ENCODE results near the gene SPTY2D1.
"Not testable (repeated sequence)": the region's sequence is repeated elsewhere in the genome, so short reads cannot be mapped to it uniquely, and the experiment has no call there.

Gene SPTY2D1

DNA sequence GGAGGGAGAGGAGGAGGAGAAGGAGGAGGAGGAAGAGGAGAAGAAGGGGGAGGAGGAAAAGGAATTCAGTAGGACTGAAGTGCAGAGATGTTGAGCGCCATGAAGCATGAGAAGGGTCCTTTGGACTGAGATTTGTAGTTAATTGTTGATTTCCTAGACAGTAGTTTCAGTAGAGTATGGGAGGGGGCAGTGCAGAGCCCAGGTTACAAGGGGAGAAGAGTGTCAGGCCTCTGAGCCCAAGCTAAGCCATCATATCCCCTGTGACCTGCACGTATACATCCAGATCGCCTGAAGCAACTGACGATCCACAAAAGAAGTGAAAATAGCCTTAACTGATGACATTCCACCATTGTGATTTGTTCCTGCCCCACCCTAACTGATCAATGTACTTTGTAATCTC is 8.9 kb upstream of the SPTY2D1 start:
- H3K36me3 Mint-ChIP-seq; H3K9me3 Mint-ChIP-seq (ENCODE audit: low read depth); H3K4me3 Mint-ChIP-seq; H3K27me3 Mint-ChIP-seq; H3K27ac Mint-ChIP-seq; H3K4me1 Mint-ChIP-seq (ENCODE audit: low read depth): not testable (repeated sequence)

GRCh38 chr11:18641677-18642076 is 7.5 kb upstream of the SPTY2D1 start:
- Mint-ChIP-seq H3K27me3 (peaks cover 2% of the 10 kb centered on the region), H3K27ac (no peak overlapping the region), H3K9me3 (ENCODE audit: low read depth) (no peaks in the 10 kb centered on the region), H3K4me1 (ENCODE audit: low read depth) (no peaks in the 10 kb centered on the region), H3K36me3 (no peaks in the 10 kb centered on the region), H3K4me3 (no peak overlapping the region)

DNA sequence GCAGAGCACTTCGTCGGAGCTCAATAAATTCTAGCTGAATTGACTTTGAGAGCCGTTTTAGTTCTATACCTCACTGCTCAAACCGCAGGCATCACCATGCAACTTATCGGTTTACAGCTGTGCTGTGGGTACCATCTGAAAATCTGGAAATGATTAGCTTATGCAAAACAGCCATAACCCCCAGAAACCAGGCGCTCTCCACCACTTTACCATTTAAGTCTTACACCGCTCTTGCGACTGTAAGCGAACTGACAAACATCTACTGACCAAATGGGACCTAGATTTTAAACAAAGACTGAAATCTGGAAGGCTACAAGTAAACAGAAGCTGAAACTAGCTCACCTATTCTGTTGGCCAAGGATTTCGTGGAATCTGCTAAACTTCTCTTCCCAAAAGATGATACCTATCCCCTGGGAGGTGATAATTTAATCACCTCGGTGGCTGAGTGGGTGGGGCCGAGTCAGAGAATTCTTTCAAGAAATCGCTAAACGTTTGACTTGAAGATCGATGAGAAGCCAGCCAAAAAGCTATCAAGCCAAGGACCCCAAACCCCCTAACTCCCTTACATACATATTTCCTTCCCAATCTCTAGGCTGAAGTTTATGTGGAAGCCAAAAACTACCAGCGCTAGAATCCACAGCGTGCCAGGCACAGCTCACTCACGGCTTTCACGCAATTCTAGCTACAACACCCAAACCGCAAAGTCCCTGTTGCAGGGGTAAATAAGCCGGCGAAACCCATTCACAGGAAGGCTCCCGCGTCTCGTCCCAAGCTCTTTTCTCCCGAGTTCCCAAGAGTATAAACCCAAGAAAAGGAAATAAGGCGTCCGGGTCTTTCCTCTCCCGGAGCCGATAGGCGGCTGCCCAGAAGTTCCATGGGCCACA is 644 bp downstream of the SPTY2D1 start:
- H3K27me3 Mint-ChIP-seq, result no peaks in the 10 kb centered on the region

DNA sequence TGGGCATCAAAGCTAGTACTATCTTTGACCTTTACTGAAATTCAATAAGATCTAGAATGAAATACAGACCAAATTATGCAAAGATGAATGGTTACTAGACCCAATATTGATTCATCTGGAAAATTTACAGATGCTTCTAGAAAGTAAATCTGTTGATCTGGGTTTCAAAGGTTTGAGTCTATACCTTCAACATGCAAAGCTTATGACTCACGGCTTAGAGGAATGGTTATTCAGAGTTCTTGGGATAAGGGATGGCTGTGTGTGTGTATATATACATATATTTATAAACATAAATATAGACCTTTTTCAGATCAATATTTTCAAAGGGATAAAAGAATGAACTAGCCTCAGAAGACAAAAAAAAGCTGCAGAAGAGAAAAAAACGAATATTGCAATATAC is 1.3 kb downstream of the SPTY2D1 start:
- peak overlapping the region; percentile 98 for H3K4me3 Mint-ChIP-seq
- no peaks in the 10 kb centered on the region for H3K27me3 Mint-ChIP-seq
- H3K36me3 Mint-ChIP-seq, result no peaks in the 10 kb centered on the region
- H3K9me3 Mint-ChIP-seq (ENCODE audit: low read depth), result no peaks in the 10 kb centered on the region
- peaks cover 46% of the 10 kb centered on the region for H3K4me1 Mint-ChIP-seq (ENCODE audit: low read depth)
- H3K27ac Mint-ChIP-seq, result peak overlapping the region; percentile 100

More for the DNA sequence above, 644 bp downstream of the SPTY2D1 start:
- Mint-ChIP-seq H3K36me3 (no peaks in the 10 kb centered on the region), H3K4me3 (peak overlapping the region; percentile 98), H3K27ac (peak overlapping the region; percentile 100), H3K4me1 (ENCODE audit: low read depth) (peaks cover 40% of the 10 kb centered on the region), H3K9me3 (ENCODE audit: low read depth) (no peaks in the 10 kb centered on the region)

- Mint-ChIP-seq H3K27me3 (no peaks in the 10 kb centered on the region), H3K9me3 (ENCODE audit: low read depth) (peaks cover 4% of the 10 kb centered on the region), H3K27ac (no peak overlapping the region), H3K4me3 (no peak overlapping the region), H3K36me3 (peaks cover 11% of the 10 kb centered on the region), H3K4me1 (ENCODE audit: low read depth) (peaks cover 43% of the 10 kb centered on the region)
Measured at GRCh38 chr11:18624161-18624560, 10.0 kb downstream of the SPTY2D1 start.

DNA sequence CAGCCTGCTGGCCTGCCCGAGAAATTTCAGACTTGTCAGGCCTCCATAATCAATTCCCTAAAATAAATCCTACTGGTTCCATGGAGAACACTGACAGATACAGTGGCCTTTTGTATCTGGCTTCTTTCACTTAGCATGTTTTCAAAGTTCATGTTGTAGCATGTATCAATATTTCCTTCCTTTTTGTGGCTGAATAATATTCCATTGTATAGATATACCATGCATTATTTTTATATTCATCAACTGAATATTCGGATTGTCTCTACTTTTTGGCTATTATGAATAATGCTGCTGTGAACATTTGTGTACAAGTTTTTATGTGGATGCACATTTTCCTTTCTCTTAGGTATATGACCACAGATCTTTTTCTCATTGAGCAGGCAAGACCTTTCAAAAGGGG is 10.4 kb downstream of the SPTY2D1 start:
- H3K9me3 Mint-ChIP-seq (ENCODE audit: low read depth), result peaks cover 4% of the 10 kb centered on the region
- H3K36me3 Mint-ChIP-seq, result peaks cover 11% of the 10 kb centered on the region
- H3K27ac Mint-ChIP-seq, result no peak overlapping the region
- no peak overlapping the region for H3K4me3 Mint-ChIP-seq
- peaks cover 43% of the 10 kb centered on the region for H3K4me1 Mint-ChIP-seq (ENCODE audit: low read depth)
- no peaks in the 10 kb centered on the region for H3K27me3 Mint-ChIP-seq

DNA sequence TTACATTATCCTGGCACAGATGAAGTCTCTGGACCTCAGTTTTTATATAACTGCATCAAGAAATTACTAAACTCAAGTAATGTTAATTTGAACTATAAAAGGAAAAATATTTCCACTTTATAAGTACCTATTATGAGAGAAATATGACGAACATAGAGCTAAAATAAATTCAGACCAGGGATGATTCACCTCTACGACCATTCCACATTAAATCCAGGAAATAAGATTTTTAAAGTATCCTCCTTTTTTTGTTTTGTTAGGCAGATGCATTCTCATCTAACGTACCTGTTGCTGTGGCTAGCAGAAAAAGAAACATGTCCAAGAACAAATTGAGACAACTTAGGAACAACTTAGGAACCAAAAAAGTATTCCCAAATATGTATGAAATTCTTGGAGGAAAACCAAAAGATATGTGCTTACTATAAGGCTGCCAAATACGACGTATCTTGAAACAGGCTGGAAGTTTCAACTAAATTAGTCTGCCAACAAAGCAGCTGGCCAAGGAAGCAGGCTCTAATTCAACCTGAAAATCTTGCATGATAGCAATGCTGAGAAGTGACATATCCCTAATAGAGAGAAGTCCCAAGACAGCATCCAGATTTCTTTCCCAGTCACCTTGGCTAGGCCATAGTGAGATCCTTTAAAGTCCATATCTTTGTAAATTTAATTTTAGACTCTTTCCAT is 15.7 kb downstream of the SPTY2D1 start:
- peaks cover 12% of the 10 kb centered on the region for H3K36me3 Mint-ChIP-seq
- H3K27me3 Mint-ChIP-seq, result no peaks in the 10 kb centered on the region
- peaks cover 60% of the 10 kb centered on the region for H3K4me1 Mint-ChIP-seq (ENCODE audit: low read depth)
- H3K27ac Mint-ChIP-seq, result peak overlapping the region; percentile 55
- H3K9me3 Mint-ChIP-seq (ENCODE audit: low read depth), result no peaks in the 10 kb centered on the region
- H3K4me3 Mint-ChIP-seq, result peak overlapping the region; percentile 67

DNA sequence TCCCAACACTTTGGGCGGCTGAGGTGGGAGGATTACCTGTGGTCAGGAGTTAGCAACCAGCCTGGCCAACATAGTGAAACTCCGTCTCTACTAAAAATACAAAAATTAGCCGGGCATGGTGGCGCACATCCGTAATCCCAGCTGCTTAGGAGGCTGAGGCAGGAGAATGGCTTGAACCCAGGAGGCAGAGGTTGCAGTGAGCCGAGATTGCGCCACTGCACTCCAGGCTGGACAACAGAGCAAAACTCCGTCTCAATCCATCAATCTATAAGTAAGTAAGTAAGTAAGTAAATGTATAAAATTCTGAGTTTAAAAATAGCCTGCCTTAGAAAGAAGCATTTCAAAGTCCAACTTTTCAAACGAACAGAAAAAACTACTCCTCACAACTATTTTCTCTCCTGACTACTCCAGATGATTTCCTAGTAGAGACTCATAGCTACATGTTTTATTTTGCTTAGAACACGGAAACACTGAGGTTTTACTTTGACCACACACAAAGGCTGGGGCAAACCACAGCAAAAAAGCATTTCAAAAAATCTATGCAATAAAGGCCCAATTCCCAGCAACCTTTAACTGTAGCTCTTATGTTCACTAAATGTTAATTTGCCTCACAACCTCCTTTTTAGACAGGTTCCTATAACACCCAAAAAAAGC is 16.3 kb downstream of the SPTY2D1 start:
- Mint-ChIP-seq H3K27me3 (no peaks in the 10 kb centered on the region), H3K4me1 (ENCODE audit: low read depth) (peaks cover 56% of the 10 kb centered on the region), H3K9me3 (ENCODE audit: low read depth) (no peaks in the 10 kb centered on the region), H3K27ac (peak overlapping the region; percentile 55), H3K36me3 (peaks cover 11% of the 10 kb centered on the region), H3K4me3 (peak overlapping the region; percentile 67)

DNA sequence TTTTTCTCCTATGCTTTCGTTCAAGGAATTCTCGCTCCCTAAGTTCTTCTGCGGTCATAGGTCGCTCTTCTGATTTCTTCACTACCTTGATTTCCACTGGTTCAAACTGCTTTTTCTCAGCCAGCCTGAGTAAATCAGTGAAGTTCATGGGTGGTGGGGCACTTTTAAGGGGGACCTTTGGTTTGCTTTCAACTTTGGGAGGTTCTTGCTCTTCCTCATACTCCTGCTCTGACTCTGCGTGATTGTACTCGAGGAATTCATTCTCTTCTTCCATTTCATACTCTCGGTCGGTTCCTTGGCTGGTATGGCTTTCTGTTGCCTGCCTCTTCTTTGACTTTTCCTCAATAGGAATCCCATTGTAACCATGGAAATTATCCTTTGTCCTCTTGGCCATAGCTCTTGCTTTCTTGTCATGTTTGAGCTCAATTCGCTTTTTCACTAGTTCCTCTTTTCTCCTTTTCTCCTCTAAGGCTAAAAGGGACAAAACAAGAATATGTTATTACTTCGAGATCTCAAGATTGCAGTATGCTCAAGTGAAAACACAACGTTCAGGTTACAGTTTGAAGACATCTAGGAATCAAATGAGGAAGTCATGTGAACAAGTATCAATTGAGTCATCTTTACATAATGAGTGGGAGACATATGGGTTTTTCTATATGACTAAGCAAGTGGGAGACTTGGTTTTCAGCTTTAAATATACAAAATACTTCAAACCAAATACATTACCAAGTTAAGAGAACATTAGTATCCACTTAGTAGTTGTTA is 18.3 kb downstream of the SPTY2D1 start:
- peak overlapping the region; percentile 77 for H3K27ac Mint-ChIP-seq
- peaks cover 11% of the 10 kb centered on the region for H3K36me3 Mint-ChIP-seq
- H3K27me3 Mint-ChIP-seq, result no peaks in the 10 kb centered on the region
- no peaks in the 10 kb centered on the region for H3K9me3 Mint-ChIP-seq (ENCODE audit: low read depth)
- H3K4me1 Mint-ChIP-seq (ENCODE audit: low read depth), result peaks cover 49% of the 10 kb centered on the region
- peak overlapping the region; percentile 53 for H3K4me3 Mint-ChIP-seq

GRCh38 chr11:18614667-18615066 is 19.5 kb downstream of the SPTY2D1 start:
- H3K27me3 Mint-ChIP-seq, result no peaks in the 10 kb centered on the region
- H3K9me3 Mint-ChIP-seq (ENCODE audit: low read depth), result no peaks in the 10 kb centered on the region
- no peak overlapping the region for H3K27ac Mint-ChIP-seq
- H3K4me3 Mint-ChIP-seq, result no peak overlapping the region
- peaks cover 11% of the 10 kb centered on the region for H3K36me3 Mint-ChIP-seq
- H3K4me1 Mint-ChIP-seq (ENCODE audit: low read depth), result peaks cover 42% of the 10 kb centered on the region

GRCh38 chr11:18612394-18612793 is 21.7 kb downstream of the SPTY2D1 start:
- peaks cover 23% of the 10 kb centered on the region for H3K4me1 Mint-ChIP-seq (ENCODE audit: low read depth)
- no peak overlapping the region for H3K27ac Mint-ChIP-seq
- H3K9me3 Mint-ChIP-seq (ENCODE audit: low read depth), result no peaks in the 10 kb centered on the region
- no peaks in the 10 kb centered on the region for H3K27me3 Mint-ChIP-seq
- peaks cover 13% of the 10 kb centered on the region for H3K36me3 Mint-ChIP-seq
- no peak overlapping the region for H3K4me3 Mint-ChIP-seq

GRCh38 chr11:18611196-18611595 is 22.9 kb downstream of the SPTY2D1 start:
- Mint-ChIP-seq H3K9me3 (ENCODE audit: low read depth) (no peaks in the 10 kb centered on the region), H3K4me3 (no peak overlapping the region), H3K36me3 (peaks cover 15% of the 10 kb centered on the region), H3K27ac (no peak overlapping the region), H3K4me1 (ENCODE audit: low read depth) (peaks cover 13% of the 10 kb centered on the region), H3K27me3 (no peaks in the 10 kb centered on the region)

GRCh38 chr11:18608376-18608775 is 25.8 kb downstream of the SPTY2D1 start:
- H3K4me1 Mint-ChIP-seq (ENCODE audit: low read depth), result no peaks in the 10 kb centered on the region
- H3K27me3 Mint-ChIP-seq, result no peaks in the 10 kb centered on the region
- H3K4me3 Mint-ChIP-seq, result no peak overlapping the region
- no peak overlapping the region for H3K27ac Mint-ChIP-seq
- H3K9me3 Mint-ChIP-seq (ENCODE audit: low read depth), result no peaks in the 10 kb centered on the region
- H3K36me3 Mint-ChIP-seq, result peaks cover 9% of the 10 kb centered on the region

- Mint-ChIP-seq H3K9me3 (ENCODE audit: low read depth) (no peaks in the 10 kb centered on the region), H3K36me3 (peaks cover 3% of the 10 kb centered on the region), H3K27me3 (no peaks in the 10 kb centered on the region), H3K4me3 (no peak overlapping the region), H3K27ac (no peak overlapping the region), H3K4me1 (ENCODE audit: low read depth) (no peaks in the 10 kb centered on the region)
Measured at GRCh38 chr11:18600915-18601569, 33.1 kb downstream of the SPTY2D1 start.

Measured in activated naive CD8-positive, alpha-beta T cell (primary cell).